ENCODE measurements around the gene KCNMA1.

Gene KCNMA1

GRCh38 chr10:77631241-77631640 is 6.4 kb downstream of the KCNMA1 start:
- DNase-seq: no peak

- DNase-seq: no peak
These were observed 7.1 kb downstream of the KCNMA1 start for GRCh38 chr10:77630507-77630848.

GRCh38 chr10:77629775-77630506 is 7.7 kb downstream of the KCNMA1 start:
- no peak for DNase-seq

- DNase-seq: no peak
These were observed 8.5 kb downstream of the KCNMA1 start for GRCh38 chr10:77628906-77629730.

GRCh38 chr10:77626266-77626935 is 11.2 kb downstream of the KCNMA1 start:
- no peak for DNase-seq

GRCh38 chr10:77625379-77625778 is 12.2 kb downstream of the KCNMA1 start:
- DNase-seq: no peak

- DNase-seq: no peak
These were observed 14.7 kb downstream of the KCNMA1 start for GRCh38 chr10:77622889-77623291.

GRCh38 chr10:77620731-77621130 is 16.9 kb downstream of the KCNMA1 start:
- DNase-seq: no peak

GRCh38 chr10:77619964-77620703 is 17.5 kb downstream of the KCNMA1 start:
- no peak for DNase-seq

- DNase-seq: no peak
These were observed 19.5 kb downstream of the KCNMA1 start for GRCh38 chr10:77618117-77618516.

- DNase-seq: no peak
These were observed 20.8 kb downstream of the KCNMA1 start for GRCh38 chr10:77616766-77617165.

GRCh38 chr10:77614778-77615625 is 22.6 kb downstream of the KCNMA1 start:
- no peak for DNase-seq

GRCh38 chr10:77613476-77614130 is 24.0 kb downstream of the KCNMA1 start:
- DNase-seq: no peak

- DNase-seq: no peak
These were observed 25.9 kb downstream of the KCNMA1 start for GRCh38 chr10:77611670-77612069.

- DNase-seq: no peak
These were observed 26.4 kb downstream of the KCNMA1 start for GRCh38 chr10:77611221-77611620.

GRCh38 chr10:77609781-77610272 is 27.8 kb downstream of the KCNMA1 start:
- no peak for DNase-seq

- no peak for DNase-seq
These were observed 29.3 kb downstream of the KCNMA1 start for GRCh38 chr10:77608281-77608680.

- no peak for DNase-seq
These were observed 30.9 kb downstream of the KCNMA1 start for GRCh38 chr10:77606751-77607150.

- DNase-seq: no peak
These were observed 32.1 kb downstream of the KCNMA1 start for GRCh38 chr10:77605466-77605865.

GRCh38 chr10:77604941-77605351 is 32.7 kb downstream of the KCNMA1 start:
- no peak for DNase-seq

- no peak for DNase-seq
These were observed 33.5 kb downstream of the KCNMA1 start for GRCh38 chr10:77604063-77604462.
